Effector memory CD4-positive, alpha-beta T cell (primary cell): ENCODE measurements around the gene PRKCB.

Experiments
- DNase-seq, 3 donors: peaks; one replicate each; pipeline ENCODE4 v3.0.0-alpha.2; 2020
- H3K27ac ChIP-seq: 2 replicates; pipeline ENCODE4 v1.7.0; 2013; ENCODE audit warnings: mild to moderate bottlenecking, low read length, moderate library complexity; ENCODE audit not compliant: insufficient read depth, poor library complexity, severe bottlenecking
- H3K27me3 ChIP-seq: replicated peaks from 2 replicates; pipeline ENCODE4 v1.7.0; 2013; ENCODE audit warnings: mild to moderate bottlenecking, low read length; ENCODE audit not compliant: insufficient read depth, control insufficient read depth, poor library complexity, severe bottlenecking
- H3K36me3 ChIP-seq: 2 replicates; pipeline ENCODE4 v1.7.0; 2013; ENCODE audit warnings: mild to moderate bottlenecking, low read length, moderate library complexity; ENCODE audit not compliant: control insufficient read depth, insufficient read depth
- H3K4me1 ChIP-seq: 2 replicates; pipeline ENCODE4 v1.7.0; 2013; ENCODE audit warnings: low read length, mild to moderate bottlenecking; ENCODE audit not compliant: control insufficient read depth, insufficient read depth, poor library complexity, severe bottlenecking
- H3K4me3 ChIP-seq: 2 replicates; pipeline ENCODE4 v1.7.0; 2013; ENCODE audit warnings: low read length, low read depth, mild to moderate bottlenecking; ENCODE audit not compliant: insufficient read depth, poor library complexity, severe bottlenecking
- H3K9me3 ChIP-seq: 2 replicates; pipeline ENCODE4 v1.7.0; 2013; ENCODE audit warnings: mild to moderate bottlenecking, low read length, moderate library complexity; ENCODE audit not compliant: control insufficient read depth

Gene PRKCB

DNA sequence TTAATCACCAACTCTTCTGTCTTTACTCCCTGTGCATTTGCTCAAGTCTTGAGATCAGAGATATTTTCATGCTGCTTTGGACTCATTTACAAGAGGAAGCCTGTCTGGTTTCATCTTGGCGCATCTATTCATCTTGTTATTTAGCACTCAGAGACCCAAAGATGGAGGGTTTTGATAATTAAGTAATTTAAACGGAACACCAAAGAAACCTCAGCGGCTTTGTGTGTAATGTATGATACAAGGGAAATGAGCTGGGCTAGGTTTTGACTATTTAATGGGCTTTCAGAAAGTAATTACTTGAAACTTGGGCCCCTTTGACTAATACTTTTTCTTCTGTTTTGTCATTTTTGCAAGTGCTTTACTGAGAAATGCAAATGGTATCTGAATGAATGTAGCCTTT, 354.2 kb downstream of the PRKCB start:
- no peaks in the 10 kb centered on the region for H3K27me3 ChIP-seq

DNA sequence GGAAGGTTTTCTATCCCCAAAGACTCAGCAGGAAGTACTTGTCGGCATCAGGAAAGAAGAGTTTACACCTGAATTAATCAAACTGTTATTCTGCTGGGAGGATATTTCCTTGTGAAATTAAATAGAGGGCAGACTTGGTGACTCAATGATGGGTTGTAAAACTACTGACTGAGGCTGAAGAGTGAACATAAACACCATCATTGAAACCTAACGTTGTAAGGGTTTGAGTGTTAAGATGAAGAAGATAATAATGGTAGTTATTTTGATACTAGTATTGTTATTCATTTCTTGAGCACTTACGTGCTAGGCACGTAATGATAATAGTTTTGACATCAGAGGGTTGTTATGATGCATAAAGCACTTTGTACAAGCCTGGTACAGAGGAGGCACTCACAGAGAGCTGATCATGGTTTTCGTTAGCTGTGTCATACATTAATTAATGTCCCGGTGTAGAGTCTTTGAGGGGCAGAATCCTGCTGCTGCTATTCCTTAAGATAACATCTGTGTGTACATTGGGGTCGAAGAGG, 356.2 kb downstream of the PRKCB start:
- Histone ChIP-seq H3K27me3 (no peaks in the 10 kb centered on the region), H3K27ac (no peak overlapping the region), H3K9me3 (no peaks in the 10 kb centered on the region), H3K4me1 (no peaks in the 10 kb centered on the region), H3K4me3 (no peak overlapping the region), H3K36me3 (peaks cover 41% of the 10 kb centered on the region)
- no peak for DNase-seq

More for the DNA sequence above, 354.2 kb downstream of the PRKCB start:
- Histone ChIP-seq H3K4me1 (no peaks in the 10 kb centered on the region), H3K27ac (no peak overlapping the region), H3K9me3 (no peaks in the 10 kb centered on the region), H3K36me3 (peaks cover 46% of the 10 kb centered on the region), H3K4me3 (no peak overlapping the region)
- DNase-seq, result no peak

DNA sequence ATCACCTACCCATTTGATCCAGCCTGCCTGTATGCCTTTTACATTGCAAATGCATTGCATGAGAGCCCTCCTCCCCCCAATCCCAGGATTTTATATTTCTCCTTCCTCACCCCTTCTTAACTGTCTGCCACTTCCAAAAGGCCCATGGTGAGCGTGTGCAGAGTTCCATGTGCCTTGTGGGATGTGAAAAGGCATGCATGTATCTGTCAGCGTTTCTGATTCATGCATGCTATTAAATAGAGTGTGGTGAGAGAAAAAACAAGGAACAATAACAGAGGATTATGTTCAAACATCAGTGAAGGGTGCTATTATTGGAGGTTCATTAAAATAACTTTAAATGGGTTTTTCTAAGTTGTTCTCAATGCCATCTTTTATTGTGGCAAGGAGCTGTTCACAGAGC, 359.4 kb downstream of the PRKCB start:
- Histone ChIP-seq H3K4me1 (no peaks in the 10 kb centered on the region), H3K36me3 (peaks cover 48% of the 10 kb centered on the region), H3K9me3 (no peaks in the 10 kb centered on the region), H3K27ac (no peak overlapping the region), H3K27me3 (no peaks in the 10 kb centered on the region), H3K4me3 (no peak overlapping the region)
- DNase-seq, result no peak

DNA sequence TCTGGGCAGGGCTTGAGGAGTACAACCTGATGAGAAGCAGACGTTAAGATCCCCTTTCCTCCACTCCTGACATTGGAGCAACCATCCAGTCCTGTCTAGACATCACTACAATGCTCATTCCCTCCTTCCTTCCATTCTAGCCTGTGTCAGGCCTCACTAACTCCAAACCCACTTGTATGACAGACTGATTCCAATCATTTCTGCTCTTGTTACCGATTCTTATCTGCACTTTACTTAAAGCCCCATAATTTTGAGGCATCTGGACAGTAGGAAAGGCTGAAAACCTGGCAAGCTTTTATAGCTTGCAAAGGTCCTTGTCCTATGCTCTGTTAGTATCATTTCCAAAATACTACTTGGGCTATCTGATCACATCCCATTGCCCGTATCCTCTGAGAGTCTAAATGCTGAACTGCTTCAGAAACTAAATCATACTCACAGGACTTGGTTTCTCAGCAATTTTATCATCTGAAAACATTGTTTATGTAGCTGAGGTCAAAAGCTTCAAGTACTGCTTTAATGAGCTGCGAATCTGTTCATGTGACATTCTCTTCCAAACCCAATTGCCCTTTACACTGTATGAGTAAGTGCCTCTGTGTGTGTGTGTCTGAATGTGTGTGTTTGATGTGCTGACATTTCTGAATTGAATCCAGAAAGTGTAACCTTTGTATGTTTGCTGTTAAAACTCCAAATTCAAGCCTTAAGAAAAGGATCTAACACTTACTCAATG, 363.2 kb downstream of the PRKCB start:
- H3K27ac ChIP-seq, result no peak overlapping the region
- peaks cover 34% of the 10 kb centered on the region for H3K36me3 ChIP-seq
- DNase-seq, result no peak

DNA sequence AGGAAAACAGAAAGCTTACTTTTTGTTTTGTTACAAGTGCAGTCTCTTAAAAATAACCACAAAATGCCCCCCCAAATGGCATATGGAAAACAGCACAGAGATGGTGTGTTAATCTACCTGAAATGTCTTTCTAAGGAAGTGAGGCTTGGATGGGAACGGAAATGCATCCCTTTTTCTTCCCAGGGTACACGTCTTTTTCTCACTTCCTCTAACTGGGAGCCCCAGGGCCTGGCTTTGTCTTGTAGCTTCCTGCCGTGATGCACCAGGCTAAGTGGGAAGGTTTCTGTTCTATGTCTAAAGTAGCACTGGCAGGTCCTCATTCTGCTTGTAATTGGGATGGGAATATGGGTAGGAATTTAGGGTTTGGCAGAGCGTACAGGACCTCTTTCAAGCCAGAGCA, 367.9 kb downstream of the PRKCB start:
- Histone ChIP-seq H3K27ac (no peak overlapping the region), H3K27me3 (no peaks in the 10 kb centered on the region), H3K4me3 (no peak overlapping the region), H3K9me3 (no peaks in the 10 kb centered on the region), H3K36me3 (peaks cover 33% of the 10 kb centered on the region), H3K4me1 (no peaks in the 10 kb centered on the region)
- DNase-seq, result no peak

More for the DNA sequence above, 363.2 kb downstream of the PRKCB start:
- H3K9me3 ChIP-seq, result no peaks in the 10 kb centered on the region
- H3K27me3 ChIP-seq, result no peaks in the 10 kb centered on the region
- no peaks in the 10 kb centered on the region for H3K4me1 ChIP-seq
- H3K4me3 ChIP-seq, result no peak overlapping the region

DNA sequence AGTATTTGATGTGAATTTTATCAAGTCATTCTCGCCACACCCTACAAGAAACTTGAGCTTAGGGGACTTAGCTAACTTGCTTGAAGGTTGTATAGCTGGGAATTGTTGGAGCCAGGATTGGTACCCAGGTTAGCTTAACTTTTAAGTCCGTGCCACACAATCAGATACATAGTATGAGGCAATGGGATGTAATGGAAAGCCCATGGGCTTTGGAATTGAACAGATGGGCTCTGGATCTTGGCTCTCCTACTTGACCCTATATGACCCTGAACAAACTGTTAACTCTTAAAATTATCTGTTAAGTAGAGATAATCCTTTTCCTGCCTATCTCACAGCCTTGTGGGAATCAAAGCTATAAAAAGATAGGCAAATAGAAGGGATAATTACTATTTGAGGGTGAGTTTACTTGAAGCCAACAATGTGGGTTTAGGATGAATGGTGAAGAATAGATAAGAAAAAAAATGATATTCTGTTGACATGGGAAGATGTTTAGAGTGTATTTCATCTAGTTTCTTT, 368.4 kb downstream of the PRKCB start:
- no peak overlapping the region for H3K27ac ChIP-seq
- H3K4me3 ChIP-seq, result no peak overlapping the region
- no peaks in the 10 kb centered on the region for H3K9me3 ChIP-seq
- no peak for DNase-seq
- no peaks in the 10 kb centered on the region for H3K27me3 ChIP-seq
- peaks cover 28% of the 10 kb centered on the region for H3K36me3 ChIP-seq
- no peaks in the 10 kb centered on the region for H3K4me1 ChIP-seq

DNA sequence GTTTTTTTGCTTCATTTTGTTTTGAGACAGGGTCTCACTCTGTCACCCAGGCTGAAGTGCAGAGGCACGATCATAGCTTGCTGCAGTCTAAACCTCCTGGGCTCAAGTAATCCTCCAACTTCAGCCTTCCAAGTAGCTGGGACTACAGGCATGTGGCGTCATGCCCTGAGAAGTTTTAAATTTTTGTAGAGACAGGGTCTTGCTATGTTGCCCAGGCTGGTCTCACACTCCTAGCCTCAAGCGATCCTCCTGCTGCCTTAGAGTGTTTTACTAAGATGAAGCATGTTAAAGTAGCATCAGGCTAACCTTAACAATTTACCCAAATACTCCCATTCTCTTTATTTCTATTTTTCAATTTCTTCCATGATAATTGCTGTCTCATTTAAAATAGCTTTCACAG, 371.1 kb downstream of the PRKCB start:
- DNase-seq, result no peak
- Histone ChIP-seq H3K4me3 (no peak overlapping the region), H3K36me3 (peaks cover 24% of the 10 kb centered on the region), H3K27me3 (no peaks in the 10 kb centered on the region), H3K27ac (no peak overlapping the region), H3K9me3 (no peaks in the 10 kb centered on the region), H3K4me1 (no peaks in the 10 kb centered on the region)

DNA sequence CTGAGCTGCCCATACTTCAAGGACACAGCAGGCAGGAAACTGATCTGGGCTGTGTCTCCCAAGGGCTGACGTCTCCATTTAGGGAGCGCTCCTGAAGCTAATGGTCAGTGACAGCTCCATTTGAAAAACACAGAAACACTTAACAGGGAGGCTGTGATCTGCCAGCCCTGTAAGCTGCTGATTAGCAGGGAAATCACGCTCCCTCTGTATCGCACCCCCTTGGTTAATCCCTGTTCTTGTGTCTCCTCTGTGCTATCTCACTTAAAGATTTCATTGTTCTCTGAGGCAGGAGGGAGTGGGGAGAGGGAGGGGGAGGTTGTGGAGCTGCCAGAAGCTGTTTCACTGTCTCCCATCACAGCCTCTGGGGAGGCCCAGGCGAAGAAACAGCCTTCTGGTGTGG, 372.9 kb downstream of the PRKCB start:
- Histone ChIP-seq H3K27ac (no peak overlapping the region), H3K4me1 (no peaks in the 10 kb centered on the region), H3K4me3 (no peak overlapping the region), H3K9me3 (no peaks in the 10 kb centered on the region), H3K36me3 (peaks cover 21% of the 10 kb centered on the region), H3K27me3 (no peaks in the 10 kb centered on the region)
- DNase-seq, result no peak

DNA sequence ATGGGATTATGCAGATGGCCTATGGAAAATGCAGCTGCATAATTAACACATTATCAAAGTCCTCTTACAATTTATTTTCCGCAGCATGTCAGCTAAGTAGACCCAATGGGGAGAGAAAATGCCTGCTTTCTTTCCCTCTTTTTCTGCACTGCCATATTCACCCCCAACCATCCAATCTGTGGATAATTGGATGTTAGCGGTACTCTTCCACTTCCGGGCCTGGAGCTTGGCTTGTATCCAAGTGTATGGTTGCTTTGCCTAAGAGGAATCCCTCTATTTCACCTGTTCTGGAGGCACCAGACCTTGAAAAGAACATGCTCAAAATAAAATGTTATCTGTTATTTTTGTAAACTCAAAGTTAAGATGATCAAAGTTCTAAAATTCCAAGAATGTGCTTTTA, 379.2 kb downstream of the PRKCB start:
- peaks cover 24% of the 10 kb centered on the region for H3K36me3 ChIP-seq
- no peaks in the 10 kb centered on the region for H3K27me3 ChIP-seq
- no peak overlapping the region for H3K4me3 ChIP-seq
- no peaks in the 10 kb centered on the region for H3K9me3 ChIP-seq
- no peaks in the 10 kb centered on the region for H3K4me1 ChIP-seq
- no peak overlapping the region for H3K27ac ChIP-seq
- no peak for DNase-seq

DNA sequence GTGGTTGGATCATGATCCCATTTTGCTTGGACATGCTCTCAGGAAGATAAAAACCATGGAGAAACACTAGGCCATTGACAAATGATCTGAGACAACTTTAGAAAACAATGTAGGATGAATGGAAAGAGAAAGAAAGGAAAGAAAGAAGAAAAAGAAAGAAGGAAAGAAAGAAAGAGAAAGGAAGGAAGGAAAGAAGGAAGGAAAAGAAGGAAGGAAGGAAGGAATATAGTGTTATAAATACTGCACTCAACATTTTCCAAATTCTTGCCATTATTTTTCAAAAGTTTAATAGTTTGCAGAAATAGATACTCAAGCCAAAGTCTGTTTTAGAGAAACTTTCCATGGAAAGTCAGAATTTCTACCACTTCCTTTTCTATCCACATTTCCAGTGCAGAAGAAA, 381.2 kb downstream of the PRKCB start:
- peaks cover 24% of the 10 kb centered on the region for H3K36me3 ChIP-seq
- no peak for DNase-seq
- no peaks in the 10 kb centered on the region for H3K4me1 ChIP-seq
- H3K27me3 ChIP-seq, result no peaks in the 10 kb centered on the region
- H3K9me3 ChIP-seq, result no peaks in the 10 kb centered on the region
- no peak overlapping the region for H3K4me3 ChIP-seq
- H3K27ac ChIP-seq, result no peak overlapping the region
